GM12865 (cell line): ENCODE data around the gene LMCD1.

Experiments used
- DNase-seq: peaks from one replicate; pipeline ENCODE4 v3.0.0; 2010; ENCODE audit warnings: low read depth
- H3K4me3 ChIP-seq: 2 replicates; pipeline ENCODE4 v1.5.1; 2011; ENCODE audit warnings: mild to moderate bottlenecking, low read depth, low read length, control low read depth
- TF ChIP-seq, protein P1 (sequence below): IDR thresholded peaks from 2 replicates; pipeline ENCODE4 v1.5.1; 2011; ENCODE audit warnings: low read length, control low read depth, low read depth, inconsistent platforms; ENCODE audit not compliant: insufficient read depth; ENCODE audit errors: missing control alignments

Gene LMCD1

DNA sequence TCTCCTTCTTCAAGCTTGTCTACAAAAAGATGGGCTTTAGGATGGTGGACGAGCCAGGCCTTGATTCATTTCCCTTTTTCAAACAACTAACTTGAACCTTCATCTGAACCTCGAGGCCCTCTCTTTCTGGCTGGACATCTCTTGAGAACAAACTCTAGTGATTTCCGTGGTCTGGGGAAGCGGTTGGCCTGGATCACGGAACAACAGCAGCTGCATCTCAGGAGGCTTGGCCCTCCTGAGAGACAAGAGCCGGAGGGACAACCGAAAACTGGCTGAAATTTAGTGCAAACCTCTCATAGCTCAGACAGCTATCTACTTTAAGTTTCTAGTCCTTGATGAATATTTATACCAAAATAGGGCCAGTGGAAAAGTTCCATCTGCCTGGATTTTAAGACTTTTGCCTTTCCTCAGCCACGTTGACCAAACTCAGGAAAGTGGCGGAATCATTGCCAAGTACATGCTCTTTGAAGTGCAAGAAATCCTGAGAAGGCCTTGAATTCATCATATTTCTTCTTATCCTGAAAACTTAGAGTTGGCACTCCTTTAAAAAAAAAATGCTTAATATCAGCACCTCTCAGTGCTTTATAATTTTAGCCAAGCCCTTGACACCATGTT is 14.5 kb downstream of the LMCD1 start:
- TF ChIP-seq, protein P1, sequence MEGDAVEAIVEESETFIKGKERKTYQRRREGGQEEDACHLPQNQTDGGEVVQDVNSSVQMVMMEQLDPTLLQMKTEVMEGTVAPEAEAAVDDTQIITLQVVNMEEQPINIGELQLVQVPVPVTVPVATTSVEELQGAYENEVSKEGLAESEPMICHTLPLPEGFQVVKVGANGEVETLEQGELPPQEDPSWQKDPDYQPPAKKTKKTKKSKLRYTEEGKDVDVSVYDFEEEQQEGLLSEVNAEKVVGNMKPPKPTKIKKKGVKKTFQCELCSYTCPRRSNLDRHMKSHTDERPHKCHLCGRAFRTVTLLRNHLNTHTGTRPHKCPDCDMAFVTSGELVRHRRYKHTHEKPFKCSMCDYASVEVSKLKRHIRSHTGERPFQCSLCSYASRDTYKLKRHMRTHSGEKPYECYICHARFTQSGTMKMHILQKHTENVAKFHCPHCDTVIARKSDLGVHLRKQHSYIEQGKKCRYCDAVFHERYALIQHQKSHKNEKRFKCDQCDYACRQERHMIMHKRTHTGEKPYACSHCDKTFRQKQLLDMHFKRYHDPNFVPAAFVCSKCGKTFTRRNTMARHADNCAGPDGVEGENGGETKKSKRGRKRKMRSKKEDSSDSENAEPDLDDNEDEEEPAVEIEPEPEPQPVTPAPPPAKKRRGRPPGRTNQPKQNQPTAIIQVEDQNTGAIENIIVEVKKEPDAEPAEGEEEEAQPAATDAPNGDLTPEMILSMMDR: no peak

DNA sequence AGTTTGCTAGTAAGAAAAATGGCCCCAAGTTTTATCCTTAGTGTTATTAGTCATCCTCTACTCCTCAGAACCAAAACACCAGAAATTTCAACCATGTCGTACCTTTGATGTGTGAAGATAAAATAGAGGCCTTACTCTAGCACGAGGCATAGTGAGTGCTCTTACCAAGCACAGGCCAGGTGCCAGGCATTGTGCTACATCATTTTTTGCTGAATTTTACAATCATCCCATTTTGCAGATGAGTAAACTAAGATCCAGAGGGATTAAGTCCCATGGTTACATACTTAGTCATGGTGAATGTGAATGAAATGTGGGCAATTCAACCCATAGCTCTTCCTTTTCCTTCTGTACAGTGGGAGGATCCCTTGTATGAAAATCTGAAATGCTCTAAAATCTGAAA is 15.2 kb downstream of the LMCD1 start:
- TF ChIP-seq, protein P1: no peak
- DNase-seq: no peak
- H3K4me3 ChIP-seq: no peak overlapping the region

More for the DNA sequence above, 14.5 kb downstream of the LMCD1 start:
- no peak for DNase-seq
- H3K4me3 ChIP-seq: no peak overlapping the region

DNA sequence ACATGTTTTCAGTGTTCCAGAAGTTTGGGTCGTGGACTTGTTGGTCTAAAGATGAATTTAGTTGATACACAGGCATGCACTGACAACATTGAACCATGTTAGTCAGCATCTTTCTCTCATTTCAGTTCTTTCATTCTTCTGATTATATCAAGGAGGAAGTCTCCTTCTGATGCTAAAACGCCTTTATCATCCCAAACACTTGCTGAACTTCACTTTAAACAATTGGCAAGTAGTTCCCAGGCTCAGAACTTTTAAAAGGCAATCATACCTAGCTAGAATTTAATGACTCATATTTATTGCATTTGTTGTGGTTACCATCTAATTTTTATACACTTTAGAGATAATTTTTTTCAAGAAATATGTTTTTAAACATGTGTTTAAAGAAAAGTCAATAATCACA is 15.9 kb downstream of the LMCD1 start:
- TF ChIP-seq, protein P1: no peak
- no peak overlapping the region for H3K4me3 ChIP-seq
- no peak for DNase-seq

DNA sequence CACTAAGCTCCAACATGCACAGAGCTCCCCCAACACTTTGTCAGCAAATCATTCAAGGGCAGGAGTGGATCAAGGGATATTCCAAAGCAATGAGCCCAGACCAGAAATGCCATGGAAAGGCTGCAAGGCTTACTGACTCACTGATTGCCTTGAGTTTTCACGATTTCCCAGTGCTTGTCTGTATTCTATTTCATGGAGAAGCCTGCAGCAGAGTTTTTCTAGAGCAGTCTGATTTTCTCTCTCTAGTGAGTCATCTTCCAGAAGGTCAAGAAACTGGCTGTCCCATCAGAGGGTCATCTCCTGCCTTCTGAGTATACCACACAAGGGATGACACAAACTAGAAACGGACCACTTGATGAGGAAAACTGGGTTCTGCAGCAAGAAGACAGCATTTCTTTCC is 16.5 kb downstream of the LMCD1 start:
- TF ChIP-seq, protein P1: no peak
- no peak overlapping the region for H3K4me3 ChIP-seq
- no peak for DNase-seq

DNA sequence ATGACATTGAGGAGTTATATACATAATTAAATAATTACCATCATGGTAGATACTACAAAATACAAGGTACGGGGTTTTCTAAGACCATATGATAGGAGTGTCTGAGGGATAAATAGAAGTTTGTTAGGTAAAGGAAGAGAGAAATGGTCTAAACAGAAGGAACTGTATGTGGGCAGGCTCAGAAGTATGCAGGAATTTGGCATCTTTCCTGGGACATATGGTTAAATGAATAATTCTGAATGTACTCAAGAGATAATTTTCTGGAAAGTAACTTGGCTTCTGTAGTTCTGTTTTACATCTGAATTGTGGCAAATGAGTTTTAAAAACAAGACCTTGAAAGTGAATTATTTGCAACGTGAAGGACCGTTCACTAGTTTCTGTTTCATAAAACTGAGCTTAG is 17.5 kb downstream of the LMCD1 start:
- no peak for DNase-seq
- no peak overlapping the region for H3K4me3 ChIP-seq
- TF ChIP-seq, protein P1: no peak

DNA sequence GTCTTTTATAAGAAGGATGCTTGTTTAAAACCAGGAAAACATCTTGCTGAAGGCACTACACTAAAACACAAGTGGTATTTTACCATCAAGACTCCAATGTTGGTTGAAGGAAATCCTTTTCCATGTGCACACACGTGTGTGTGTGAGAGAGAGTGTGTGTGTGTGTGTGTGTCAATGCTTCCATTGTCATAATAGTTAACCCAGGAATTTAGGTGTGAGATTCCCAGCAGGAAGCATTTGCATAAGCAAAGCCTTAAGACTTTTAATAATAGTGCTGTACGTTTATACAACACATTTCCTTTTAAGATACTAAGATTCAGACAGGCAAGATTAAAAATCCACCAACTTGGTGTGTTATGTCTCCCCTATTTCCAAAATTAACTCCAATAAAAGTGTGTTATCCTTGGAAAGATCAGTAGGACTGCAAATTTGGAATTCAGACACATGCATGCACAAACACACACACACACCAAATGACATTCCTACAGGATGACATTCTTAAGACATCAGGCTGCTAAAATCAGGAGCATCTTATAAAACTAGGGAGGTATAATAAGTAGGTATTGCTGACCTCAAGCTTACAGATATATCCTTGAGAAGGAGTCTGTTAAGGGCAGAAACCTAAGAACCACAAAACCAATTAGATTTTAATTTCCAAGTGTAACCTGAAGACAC is 18.3 kb downstream of the LMCD1 start:
- H3K4me3 ChIP-seq: no peak overlapping the region
- TF ChIP-seq, protein P1: no peak
- no peak for DNase-seq
